ENCODE measurements around the gene SMO.
"Not testable (repeated sequence)": the region's sequence is repeated elsewhere in the genome, so short reads cannot be mapped to it uniquely, and the experiment has no call there.

SMO gene

DNA sequence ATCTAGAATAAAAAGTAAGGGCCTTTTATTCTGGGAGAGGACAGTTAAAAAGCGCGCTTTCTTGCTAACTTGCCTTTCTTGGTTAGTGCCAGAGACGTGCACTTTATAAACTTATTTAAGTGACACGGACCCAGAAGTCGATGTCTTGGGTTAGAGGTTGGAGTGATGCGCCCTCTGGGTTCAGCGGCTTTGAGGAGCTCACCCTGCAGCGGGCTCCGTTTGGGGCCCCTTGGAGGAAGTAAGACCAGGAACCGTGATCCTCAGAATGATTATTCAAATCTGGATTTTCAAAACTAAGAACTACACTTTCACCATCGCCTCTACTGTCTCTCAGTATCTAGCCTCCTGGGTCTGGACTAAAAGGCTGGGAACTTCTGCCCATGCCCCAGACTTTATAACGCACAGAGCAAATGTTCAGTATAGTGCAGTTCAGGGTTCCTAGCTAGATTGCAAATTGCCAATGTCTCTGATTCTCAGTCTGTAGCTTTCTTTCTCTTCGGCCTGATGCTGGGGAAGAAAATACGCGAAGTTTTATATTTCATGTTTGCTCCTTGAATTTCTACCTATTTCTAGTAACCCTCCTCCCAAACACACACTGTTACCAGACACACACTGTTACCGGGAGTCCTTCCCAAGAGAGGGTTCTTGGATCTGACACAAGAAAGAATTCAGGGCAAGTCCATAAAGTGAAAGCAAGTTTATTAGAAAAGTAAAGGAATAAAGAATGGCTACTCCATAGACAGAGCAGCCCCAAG lies 18.6 kb upstream of the SMO start:
- DNase-seq: peak; percentile 61 to 63

DNA sequence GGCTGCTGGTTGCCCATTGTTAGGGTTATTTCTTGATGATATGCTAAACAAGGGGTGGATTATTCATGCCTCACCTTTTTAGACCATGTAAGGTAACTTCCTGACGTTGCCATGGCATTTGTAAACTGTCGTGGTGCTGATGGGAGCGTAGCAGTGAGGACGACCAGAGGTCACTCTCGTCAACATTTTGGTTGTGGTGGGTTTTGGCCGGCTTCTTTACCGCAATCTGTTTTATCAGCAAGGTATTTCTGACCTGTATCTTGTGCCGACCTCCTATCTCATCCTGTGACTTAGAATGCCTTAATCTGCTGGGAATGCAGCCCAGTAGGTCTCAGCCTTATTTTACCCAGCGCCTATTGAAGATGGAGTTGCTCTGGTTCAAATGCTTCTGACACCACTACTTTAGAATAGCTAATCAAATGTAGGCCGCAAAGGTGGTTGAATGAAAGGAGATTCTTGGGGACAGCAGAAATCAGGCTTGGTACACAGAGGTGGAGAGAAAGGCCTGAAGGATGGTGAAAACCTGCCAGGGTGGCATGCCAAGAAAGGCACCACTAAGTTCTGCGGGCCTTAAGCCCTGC lies 17.9 kb upstream of the SMO start:
- no peak for DNase-seq

DNA sequence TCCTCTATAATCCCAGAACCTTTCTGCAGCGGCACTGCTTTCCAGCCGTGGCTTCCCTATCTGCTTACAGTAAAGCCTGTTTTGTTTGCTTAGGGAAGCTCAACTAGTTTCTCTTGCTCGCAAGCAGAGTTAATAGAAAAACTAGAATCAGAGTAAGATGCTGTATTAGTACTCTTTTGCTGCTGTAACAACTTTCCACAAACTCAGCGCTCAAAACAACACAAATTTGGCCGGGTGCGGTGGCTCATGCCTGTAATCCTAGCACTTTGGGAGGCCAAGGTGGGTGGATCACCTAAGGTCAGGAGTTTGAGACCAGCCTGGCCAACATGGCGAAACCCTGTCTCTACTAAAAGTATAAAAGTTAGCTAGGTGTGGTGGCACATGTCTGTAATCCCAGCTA lies 14.6 kb upstream of the SMO start:
- not testable (repeated sequence) for DNase-seq

- no peak for DNase-seq
Observed at GRCh38 chr7:129176916-129177710, 11.3 kb upstream of the SMO start.

GRCh38 chr7:129184981-129185670 lies 3.3 kb upstream of the SMO start:
- no peak for DNase-seq

DNA sequence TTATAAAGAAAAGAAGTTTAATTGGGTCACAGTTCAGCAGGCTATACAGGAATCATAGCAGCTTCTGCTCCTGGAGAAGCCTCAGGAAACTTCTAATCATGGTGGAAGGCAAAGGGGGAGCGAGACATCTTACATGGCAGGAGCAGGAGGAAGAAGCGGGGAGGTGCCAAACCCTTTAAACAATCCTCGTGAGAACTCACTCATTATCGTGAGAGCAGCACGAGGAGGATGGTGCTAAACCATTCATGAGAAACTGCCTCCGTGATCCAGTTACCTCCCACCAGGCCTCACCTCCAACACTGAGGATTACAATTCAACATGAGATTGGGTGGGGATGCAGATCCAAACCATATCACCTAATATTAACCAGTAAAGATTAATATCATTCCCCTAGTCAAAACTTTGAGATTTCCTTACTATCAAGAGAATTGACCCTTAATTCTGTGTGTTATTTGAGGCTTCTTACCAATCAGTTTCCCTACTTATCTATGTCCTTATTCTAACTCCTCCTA lies 1.6 kb upstream of the SMO start:
- DNase-seq: no peak

DNA sequence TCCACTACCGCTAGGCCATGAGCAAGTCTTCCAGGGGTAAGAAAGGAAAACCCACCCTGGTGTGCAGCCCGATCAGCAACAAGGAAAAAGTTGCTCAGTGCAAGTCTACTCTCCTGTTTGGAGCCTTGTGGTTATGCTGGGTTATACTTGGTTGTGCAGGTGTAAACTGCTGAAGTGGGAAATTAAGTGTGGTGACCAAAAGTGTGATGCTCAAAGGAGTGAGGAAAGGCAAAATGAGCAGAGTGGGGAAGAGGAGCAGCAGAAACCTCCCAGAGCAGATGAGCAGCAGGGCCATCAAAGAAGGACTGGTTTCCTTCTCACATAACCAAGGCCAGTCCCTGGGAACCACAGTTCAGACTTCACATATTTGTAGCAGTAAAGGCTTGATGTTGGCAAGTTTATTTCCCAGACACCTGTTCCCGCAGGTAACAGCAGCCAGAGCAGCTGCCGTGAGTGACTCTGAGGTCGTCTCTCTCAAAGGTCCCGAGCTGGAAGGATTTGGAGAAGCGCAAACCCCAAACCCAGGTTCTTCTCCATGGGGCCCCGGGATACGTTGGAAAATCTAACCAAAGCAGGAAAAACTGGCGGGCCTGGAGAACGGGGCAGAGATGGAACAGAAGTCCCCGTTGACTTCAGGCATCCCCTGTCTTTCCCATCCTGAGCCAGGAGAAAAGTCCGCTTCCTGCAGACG lies 607 bp upstream of the SMO start:
- no peak for DNase-seq

GRCh38 chr7:129188892-129189660 lies 643 bp downstream of the SMO start:
- DNase-seq: peak in 1 of 2 donors; percentile 29

GRCh38 chr7:129189661-129190310 lies 1.4 kb downstream of the SMO start:
- no peak for DNase-seq

- no peak for DNase-seq
Observed at GRCh38 chr7:129191272-129191671, 2.8 kb downstream of the SMO start.

DNA sequence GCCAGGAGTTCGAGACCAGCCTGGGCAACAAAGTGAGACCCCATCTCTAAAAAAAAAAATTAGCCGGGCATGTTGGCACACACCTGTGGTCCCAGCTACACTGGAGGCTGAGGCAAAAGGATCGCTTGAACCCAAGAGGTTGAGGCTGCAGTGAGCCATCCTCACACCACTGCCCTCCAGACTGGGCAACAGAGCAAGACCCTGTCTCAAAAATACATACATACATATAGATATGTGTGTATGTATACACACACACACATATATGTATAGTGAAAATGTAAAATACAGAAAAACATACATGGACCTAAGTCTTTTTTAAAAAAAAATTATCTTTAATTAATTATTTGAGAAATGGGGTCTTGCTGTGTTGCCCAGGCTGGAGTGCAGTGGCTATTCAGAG lies 5.5 kb downstream of the SMO start:
- no peak for DNase-seq

DNA sequence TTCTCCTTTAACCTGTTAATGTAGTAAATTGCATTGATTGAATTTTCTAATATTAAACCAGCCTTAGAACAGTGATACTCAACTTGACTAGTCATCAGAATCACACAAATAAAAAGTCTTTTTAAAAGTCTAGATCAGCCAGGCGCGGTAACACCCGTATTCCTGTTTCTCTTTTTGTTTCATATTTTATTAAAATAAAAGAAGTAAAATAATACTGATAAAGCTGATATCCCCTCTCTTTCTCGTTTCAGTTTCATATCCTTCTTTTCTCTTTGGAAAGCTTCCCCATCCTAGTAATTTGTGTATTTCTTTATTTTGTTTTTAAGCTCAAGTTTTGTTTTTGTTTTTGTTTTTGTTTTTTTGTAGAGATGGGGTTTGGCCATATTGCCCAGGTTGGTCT lies 9.3 kb downstream of the SMO start:
- DNase-seq: peak in 1 of 2 donors; percentile 25

- no peak for DNase-seq
Observed at GRCh38 chr7:129199406-129199805, 11.0 kb downstream of the SMO start.

DNA sequence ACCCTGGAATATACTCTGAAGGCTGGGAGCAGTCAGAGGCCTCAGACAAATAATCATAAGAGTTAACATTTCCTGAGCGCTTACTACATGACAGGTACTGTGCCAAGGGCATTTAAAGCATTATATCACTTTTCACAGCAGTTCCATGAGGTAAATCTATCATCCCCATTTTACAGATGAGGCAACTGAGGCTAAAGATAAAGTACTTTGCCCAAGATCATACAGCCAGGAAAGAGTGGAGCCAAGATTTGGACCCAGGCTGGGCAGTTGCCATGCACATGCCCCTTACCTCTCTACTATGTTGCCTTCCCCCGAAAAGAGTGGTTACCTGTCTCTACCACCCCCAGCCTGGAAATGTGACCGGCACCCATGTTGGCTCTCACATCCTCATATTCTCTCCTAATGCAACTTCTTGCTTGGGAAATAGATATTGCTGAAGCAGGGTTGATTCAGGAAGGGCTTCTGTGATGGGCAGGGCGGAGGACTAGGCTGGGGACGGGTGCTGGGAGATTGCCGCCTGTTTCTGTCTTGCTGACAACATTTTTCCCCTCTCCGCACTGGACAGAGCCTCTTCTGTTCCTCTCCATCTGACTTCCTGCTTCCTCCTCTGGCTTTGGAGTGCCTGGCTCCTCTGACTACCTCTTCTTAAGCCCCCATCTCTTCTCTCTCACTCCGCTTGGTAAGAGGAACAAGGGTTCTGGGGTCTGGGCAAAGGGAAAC lies 13.8 kb downstream of the SMO start:
- DNase-seq: peak; percentile 50 to 67

GRCh38 chr7:129203050-129203741 lies 14.8 kb downstream of the SMO start:
- no peak for DNase-seq

- no peak for DNase-seq
Observed at GRCh38 chr7:129205126-129205818, 16.8 kb downstream of the SMO start.

GRCh38 chr7:129205987-129206785 lies 17.8 kb downstream of the SMO start:
- peak; percentile 28 to 56 for DNase-seq

GRCh38 chr7:129208667-129209066 lies 20.2 kb downstream of the SMO start:
- no peak for DNase-seq

Measured in inflammatory macrophage (primary cell).